AG20443 (cell line): ENCODE data around the gene NUP88.

ENCODE experiments used
- DNase-seq: peaks from one replicate; pipeline ENCODE4 v3.0.0; 2012; ENCODE audit warnings: low spot score, mixed read lengths

NUP88 gene

DNA sequence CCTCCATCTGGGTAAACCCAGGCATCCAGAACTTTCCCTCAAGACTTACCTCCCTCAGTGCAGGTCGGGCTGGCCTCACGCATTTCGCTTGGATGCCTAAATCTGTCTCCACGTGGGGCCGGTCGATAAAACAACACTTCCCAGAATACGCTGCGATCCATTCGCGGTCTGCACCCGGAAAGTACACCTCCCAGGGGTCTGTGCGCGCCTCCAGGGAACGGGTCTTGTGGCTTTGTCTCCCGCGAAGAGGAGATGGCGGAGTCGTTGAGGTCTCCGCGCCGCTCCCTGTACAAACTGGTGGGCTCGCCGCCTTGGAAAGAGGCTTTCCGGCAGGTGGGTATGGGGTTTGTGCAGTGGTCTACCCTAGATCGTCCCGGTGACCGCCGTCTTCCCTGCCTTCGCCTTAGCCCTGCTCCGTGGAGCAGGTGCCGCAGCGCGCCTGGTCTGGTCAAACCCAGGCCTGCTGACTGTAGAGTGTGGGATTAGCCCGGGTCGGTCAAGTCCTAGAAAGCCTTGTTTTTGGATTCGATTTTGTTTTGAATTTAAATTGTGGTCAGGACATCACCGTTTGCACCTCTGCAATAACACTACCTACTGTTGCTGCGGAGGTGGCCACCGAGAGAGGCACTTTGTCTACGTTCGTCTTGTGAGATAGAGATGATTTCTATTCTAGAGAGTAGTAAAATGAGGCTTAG lies 644 bp upstream of the NUP88 start, which contains the start of gene RPAIN:
Gene RPAIN, plus strand, starts transcription at position 224 of the 695 bp plus-strand sequence. Its CDS starts 29 bp downstream, at position 253.
- peak; percentile 82 for DNase-seq

DNA sequence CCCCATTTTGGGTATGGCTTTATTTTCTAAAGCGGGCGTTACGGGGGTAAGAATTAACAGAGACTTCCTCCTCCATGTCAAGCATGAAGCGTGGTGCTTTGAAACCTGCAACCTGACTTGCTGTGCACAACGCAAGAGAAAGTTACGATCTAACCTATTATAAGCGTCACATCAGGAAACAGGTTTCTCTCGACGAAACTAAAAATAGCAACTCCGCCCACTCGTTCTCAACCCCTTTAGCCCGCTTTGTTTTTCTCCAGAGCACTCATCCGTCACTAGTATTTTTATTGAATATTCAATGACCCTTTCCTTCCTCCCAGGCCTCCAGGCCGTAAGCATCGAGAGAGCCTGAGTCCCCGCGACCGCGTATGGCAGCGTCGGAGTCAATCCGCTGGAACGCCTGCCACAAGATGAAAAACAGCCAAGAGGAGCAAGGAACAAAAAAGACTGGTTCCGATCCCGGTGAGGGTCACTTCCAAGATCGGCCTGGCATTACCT lies 555 bp downstream of the NUP88 start:
- DNase-seq = no peak

DNA sequence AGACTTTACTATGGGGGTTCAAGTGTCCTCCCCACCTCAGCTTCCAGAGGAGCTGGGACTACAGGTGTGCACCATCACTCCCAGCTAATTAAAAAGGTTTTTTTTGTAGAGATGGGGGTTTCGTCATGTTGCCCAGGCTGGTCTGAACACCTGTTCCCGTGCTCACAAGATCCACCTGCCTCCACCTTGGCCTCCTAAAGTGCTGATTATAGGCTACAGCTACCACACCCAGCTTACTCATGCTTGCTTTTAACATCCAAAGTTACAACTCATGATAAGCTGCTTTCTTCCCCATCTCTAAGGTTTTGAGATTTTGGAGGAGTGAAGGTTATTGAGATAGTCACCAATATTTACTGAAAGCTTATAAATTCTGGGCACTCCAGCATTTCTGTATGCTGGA lies 2.6 kb downstream of the NUP88 start:
- DNase-seq = no peak

DNA sequence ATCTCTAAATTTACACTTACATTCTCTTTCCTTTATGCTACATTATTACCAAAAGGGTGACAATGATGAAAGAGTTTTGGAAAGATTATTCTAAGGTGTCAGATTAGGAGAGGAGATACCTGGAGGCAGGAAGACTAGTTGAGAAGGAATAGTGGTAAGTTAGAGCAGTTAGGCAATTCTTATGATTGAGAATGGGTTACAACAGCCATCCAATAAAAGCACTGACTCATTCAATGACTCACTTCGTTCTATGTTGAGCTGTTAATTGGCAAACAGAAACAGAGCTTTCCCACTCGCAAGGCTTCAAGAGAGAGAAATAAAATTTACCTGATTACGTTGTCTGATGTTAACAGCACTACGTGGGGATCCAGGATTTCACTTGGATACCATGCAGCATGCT lies 5.8 kb downstream of the NUP88 start:
- DNase-seq = peak; percentile 74

DNA sequence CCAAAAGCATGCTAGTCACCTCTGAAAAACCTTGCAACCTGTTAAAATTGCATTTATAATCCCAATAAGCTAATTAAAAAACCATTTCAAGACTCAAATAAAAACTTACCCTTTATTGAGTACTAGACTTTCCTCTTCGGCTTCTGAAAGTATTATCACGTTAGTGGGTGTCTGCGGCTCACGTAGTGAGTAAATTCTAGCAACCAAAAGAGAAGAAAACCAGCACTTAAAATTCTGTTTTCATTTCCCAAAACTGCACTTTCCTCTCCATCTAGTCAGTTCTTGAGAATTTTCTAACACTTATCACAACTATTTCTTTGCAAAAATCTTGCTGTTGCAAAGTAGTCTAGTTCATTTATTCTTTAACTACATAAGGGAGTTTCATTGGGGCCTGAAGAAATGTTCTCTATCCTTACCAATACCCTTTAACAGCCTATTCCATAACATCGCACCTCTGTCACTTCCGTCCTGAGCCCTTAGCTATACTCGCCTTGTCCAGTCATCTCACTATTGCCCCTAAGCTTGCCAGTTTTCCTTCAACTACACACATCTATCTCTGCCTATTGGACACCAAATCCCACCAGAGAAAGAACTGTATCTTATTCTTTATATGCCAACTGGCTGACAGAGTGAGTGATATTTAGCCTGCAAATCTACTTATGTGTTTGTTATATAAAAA lies 8.7 kb downstream of the NUP88 start:
- no peak for DNase-seq

DNA sequence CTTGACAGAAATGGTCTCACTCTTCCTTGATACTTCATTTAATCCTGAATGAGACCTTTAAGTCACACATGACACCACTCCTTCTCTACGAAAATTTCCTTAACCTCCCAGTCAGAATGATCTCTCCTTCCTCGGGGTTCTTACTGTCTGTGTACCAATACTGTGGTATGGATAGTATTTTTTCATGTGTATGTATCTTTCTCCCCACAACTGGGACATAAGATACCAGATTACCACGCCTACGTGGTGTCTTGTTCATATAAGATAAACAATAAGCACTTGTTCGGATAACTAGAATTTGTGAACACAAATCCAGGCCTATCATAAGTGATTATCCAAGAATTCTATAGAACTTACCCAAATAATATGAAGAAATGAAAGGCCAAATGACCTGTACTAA lies 11.3 kb downstream of the NUP88 start:
- DNase-seq = no peak

DNA sequence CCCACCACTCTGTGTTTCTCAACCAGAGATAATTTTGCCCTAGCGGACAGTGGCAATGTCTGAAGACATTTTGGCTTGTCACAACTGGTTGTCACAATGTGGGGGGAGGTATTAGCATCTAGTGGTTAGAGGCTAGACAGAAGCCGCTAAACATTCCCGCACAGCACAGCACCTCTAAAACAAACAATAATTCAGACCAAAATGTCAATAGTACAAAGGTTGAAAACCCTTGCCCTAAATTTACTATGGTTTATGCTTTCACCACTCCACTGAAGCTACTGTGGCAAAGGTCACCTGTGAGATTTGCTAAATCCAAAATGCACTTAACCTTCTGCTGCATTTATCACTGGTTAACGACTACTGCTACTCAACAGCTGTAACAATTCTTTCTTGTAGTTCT lies 14.1 kb downstream of the NUP88 start:
- no peak for DNase-seq

DNA sequence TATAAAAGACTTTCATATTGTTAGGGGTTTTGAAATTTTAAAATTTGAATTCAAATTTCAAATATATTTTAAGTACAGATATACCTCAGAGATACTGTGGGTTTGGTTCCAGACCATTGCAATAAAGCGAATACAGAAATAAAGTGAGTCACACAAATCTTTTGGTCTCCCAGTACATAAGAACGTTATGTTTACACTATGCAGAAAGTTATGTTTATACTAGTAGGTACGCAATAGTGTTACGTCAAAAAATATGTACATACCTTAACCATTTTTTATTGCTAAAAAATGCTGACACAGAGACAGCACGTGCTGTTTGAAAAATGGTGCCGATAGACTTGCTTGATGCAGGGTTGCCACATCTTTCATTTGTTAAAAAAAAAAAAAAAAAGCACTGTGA lies 19.7 kb downstream of the NUP88 start:
- DNase-seq = no peak

DNA sequence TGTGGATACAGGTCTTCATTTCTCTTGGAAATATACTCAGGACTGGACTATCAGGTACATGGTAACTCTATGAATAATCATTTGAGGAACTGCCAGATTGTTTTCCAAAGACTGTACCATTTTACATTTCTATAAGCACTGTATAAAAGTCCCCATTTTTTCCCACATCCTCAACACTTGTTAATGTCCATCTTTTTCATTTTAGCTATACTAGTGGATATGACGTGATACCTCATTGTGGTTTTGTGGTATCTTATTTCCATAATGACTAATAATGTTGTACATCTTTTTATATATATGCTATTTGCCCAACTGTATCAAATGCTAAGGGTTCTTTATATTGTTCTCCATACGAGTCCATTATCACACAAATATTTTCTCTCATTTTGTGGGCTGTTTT lies 22.9 kb downstream of the NUP88 start:
- no peak for DNase-seq

DNA sequence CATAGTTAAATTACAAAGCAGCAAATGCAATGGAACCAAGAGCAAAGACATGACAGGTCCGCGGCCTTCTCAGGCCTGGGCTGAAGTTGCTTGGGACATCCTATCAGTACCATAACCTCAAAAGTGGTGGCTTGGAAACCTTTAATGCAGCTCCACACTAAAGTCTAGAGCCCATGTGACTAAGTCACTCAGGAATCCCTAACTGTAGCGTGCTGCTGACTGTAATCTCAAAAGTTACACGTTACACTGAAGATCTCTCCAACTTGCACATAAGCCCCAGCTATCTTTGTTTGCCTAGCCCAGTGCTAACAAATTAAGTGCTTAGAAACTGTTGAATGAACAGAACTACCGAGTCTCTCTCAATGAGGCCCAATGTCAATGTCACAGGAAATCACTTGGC lies 27.8 kb downstream of the NUP88 start:
- DNase-seq = no peak

DNA sequence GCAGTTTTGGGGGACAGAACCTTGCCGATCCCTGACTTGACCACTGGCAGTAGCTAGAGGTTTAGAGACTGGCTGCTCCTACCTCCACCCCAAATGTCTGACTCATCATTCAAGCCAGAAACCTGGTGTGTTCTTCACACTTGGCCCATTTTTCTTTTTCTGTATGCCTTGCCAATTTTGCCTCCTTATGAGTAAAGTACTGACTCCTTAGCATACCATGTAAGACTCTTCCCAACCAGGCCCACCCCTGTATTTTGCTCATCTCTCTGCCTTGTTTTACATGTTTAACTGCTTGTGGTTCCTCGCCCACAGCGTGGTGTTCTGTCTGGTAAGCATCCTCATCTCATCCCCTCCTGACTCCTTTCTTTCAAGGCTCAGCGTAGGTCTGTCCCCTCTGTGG lies 37.9 kb downstream of the NUP88 start:
- DNase-seq = peak; percentile 34

DNA sequence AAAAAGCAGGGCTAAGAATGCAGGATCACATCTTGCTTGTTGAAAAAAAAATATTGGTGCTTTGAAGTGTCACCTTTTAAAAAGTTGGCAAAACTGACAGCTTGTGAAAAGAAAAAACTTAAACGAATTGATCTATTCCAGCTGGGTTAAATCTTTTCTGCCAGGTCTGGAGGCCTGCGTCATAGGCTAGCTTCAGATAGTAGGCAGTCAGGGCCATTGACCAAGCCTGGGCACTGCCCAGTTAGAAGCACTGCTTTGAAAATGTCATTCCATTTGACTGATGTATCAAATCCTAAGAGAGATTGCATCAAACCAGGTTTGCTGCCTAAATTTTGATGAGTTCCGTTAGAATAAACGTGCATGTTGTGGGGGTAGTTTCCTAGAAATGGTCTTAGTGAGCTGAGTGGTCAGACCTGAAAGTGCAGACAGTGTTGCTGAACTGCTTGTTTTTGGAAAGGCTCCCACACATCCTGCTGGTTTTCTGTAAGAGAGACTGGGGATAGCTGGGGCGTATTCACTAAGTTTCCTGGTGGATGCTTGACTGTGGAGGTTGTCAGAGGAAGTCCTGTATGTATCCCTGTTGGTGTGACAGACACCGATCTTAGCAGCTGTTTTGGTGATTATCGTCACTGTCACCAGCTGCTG lies 38.8 kb downstream of the NUP88 start:
- DNase-seq = peak; percentile 24

DNA sequence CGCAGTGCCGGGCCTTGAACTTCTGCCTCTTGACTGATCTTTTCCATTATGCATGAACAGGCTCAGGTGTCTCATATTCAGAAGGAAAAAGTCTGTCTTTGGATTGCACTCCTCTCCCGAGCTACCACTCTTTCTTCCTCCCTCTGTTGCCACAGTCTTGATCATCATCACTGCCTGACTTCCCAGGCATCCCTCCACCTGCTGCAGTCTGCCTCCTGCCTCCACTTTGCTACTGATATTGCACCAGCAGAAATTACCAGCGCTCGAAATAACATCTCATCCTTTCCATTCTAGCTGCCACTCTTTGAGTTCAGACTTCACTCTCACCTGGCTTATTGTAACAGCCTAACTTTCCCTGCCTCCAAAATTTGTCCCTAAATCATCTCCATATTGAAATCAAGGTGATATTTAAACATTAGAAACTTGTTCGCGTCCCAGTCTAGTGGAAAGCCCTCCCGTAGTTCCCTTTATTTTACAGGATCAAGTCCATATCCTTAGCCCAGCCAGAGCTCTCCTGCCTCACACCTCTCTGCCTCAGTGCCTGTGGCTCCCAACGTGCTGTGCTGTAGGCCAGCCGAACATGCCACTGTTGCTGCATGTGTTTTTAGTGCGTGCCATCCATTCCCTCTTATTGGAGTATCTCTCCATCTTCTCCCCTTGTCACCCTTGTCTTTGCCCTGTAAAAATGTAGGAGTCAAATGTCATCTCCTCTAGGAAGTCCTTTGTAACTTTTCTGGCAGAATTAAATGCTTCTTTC lies 39.9 kb downstream of the NUP88 start:
- no peak for DNase-seq

DNA sequence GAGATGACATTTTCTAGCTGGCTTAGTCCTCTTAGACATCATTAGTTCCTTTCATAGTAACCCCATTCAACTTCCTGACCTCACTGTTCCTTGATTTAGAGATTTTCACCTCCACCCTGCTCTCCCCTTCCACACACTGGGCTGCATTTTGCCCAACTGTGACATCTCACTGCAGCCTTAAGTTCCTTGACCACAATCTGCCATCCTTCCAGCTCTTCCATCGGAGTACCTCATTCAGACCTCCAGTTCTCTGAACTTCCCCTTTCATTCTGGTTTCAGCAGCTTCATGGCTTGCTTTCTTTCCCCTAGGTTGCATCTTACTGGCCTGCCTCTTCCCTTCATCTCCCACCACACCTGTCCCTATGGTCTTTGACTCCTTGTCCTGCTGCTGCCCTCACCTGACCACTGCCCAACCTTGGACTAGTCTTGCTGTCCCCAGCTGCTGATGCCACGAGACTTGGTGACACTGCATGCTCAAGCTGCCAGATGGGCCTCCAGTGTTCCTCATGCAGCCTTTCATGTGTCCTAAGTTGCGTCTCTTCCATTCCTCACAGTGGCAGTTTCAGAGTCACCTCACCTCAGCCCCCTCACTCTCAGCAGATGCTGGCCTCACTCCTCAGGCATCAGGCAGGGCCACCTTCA lies 40.8 kb downstream of the NUP88 start:
- no peak for DNase-seq

DNA sequence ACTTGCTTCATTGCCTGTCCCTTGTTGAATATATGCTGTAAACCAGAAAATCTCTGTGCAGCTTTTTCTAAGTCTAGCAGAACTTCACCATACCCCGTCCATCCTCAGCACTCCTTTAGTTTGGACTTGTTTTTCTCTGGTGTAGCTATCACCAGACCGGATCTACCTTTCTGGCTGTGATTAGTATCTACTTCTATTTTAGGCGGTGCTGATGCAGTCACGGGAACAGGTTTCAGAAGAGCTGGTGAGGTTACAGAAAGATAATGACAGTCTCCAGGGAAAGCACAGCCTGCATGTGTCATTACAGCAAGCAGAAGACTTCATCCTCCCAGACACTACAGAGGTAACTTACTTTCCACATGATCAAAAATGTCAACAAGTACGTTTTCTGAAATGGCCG lies 46.4 kb downstream of the NUP88 start:
- DNase-seq = no peak

DNA sequence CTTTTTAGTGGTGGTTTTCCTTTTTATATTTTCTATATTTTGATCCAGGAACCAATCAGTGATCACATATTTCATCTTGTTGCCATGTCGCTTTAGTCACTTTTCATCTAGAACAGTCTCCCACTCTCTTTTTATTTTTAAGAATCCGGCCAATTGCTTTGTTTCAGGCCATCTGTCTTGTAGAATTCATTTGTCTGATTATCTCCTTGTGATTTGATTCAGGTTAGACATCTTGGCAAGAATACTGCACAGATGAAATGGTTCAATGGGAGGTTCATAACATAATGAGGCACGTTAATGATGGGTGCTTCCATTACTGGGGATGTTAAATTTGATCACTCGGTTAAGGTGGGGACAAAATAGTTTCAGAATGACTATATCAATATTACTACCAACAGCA lies 49.1 kb downstream of the NUP88 start:
- DNase-seq = no peak

DNA sequence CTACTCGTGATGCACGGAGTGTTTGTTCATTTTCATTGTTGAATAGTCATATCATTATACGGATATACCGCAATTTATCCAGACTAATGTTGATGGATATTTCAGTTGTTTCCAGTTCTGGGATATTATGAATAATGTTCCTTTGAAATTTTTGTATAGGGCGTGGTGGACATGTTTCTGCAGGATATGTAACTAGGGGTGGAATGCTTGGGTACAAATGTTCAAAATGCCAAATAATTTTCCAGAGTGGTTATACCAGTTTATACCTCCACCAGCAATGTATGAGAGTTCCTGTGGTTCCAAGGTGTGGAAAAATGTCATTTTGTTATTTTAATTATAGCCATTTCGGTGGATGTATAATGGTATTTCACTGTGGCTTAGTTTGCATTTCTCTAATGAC lies 53.6 kb downstream of the NUP88 start:
- DNase-seq = no peak

DNA sequence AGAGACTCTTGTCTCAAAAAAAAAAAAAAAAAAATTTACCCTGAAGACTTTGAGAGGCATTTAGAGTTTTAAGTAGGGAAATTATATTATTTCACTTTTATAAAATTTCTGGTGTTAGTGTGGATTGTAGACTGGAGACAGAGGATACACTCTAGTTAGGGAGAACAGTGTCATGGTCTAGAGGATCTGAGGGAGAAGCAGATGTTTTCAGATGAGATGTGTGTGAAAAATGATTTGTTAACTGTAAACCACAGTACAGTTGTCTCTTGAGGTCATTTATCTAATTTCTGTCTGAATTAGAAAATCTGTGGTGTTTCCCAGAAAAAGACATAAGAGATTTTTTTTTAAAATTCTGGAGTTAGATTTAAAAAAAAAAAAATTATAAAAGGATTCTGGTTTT lies 54.8 kb downstream of the NUP88 start:
- no peak for DNase-seq

DNA sequence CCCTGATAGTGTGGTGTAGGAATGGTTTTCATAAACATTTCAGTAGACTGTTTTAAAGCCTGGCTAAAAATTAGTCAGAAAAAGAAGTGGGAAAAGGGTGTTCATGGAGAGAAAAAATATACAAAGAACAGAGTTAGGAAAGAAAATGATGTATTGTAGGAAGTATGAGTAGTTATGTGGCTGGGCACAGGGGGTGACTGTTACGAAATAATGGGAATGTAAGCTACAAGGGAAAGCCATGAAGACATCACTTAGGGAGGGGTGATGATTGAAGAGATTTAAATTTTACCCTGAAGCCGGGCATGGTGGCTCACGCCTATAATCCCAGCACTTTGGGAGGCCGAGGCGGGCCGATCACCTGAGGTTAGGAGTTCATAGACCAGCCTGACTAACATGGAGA lies 55.3 kb downstream of the NUP88 start:
- peak; percentile 63 for DNase-seq

DNA sequence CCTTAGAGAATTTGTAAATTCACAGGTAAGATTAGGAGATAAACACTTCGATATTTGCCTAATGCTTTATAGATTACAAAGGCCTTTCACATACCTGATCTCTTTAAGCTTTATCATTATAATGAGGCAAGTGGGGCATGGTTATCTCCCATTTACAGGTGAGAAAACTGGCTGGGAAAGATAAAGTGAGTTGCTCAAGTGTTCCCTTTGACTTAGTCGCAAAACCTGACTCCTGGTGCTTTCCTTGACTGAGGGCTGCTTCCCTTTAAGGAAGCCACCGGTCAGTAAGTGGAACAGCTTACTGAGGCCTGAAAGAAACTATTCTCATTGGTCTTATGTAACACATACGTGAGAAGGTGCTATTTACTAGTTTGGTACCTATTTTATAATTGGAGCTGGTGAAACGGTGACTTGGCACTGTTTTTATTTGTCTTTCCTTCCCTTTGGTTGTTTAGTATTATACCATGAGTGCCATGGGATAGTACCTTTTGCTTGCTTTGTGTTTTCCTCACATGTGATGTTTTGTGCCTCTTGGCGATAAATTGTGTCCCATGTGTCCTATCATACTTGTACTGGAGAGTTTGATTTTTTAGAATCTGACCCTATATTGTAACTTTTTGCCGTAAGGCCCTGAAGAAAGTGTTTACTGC lies 57.2 kb downstream of the NUP88 start:
- no peak for DNase-seq

DNA sequence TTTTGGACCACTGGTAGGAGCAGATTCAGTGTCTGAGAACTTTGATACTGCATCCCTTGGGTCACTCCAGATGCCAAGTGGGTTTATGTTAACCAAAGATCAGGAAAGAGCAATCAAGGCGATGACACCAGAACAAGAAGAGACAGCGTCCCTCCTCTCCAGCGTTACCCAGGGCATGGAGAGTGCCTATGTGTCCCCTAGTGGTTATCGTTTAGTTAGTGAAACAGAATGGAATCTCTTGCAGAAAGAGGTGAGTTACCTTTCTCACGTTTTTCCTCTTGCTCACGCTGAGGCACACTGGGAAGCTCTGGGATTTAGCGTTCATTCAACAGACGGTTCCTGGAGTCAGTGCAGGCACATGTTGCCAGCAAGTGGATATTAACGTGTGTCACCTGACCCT lies 58.0 kb downstream of the NUP88 start:
- DNase-seq = no peak
